GM21528 (cell line): ENCODE measurements around the gene DOK5.

ENCODE experiments used
- ATAC-seq: cut with Tn5 transposase; IDR thresholded peaks from one replicate; pipeline ENCODE4 v1.9.1; 2021; ENCODE audit warnings: mild to moderate bottlenecking, moderate library complexity; ENCODE audit not compliant: unreplicated experiment, low FRiP score

DOK5 gene

DNA sequence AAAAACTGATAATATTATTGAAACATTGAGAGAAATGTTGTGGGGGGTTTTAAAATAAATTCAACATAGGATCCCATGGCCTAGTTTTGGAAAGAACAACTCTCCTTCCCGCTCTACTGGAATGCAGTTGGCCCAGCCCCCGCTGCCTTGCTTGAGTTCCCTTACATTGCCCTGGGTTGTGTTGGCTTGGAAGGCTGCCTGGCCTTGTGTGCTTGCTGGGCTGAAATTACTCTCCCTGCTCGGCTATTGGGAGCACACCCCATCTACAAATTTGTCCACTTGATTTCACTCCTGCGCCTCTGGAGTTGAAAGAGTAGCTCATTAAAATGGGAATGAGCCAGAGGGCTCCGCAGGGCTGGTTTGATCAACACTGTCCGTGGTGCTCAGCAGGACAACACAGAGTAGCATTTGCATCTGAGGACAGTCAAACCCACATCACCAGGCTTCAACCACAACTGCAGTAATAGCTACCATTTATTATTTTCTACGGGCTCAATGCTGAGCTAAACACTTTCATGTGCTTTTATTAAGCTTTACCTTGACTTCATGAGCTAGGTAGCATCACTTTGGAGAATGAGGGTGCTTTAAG, 35.2 kb downstream of the DOK5 start:
- no peak for ATAC-seq

- ATAC-seq = no peak
Observed at GRCh38 chr20:54512694-54513093, 37.3 kb downstream of the DOK5 start.

DNA sequence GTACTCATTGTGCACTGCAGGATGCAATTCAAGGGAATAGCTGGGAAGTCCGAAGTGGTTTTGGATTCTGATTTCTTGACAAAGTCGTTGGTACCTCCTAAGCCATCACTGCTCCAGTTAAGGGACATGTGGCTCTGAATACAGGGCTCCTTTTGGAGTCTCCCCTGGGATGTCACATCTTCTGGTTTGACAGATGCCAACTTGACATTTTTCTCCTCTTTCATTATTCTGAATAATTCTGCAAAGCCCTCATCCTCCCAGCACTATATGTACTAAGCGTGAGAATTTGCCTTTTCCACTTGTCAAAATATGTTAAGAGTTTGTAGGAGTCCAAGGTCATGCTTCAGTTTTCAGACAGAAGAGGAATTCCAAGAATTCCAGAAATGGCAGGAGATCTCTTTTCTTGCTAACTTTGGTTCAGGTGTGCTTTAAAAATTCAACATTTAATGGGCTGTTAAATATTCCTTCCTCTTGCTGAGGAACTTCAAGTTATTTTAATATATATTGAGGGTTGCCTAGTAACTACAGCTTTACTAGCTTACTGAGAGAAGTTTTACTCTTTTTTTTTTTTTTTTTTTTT, 38.7 kb downstream of the DOK5 start:
- no peak for ATAC-seq

DNA sequence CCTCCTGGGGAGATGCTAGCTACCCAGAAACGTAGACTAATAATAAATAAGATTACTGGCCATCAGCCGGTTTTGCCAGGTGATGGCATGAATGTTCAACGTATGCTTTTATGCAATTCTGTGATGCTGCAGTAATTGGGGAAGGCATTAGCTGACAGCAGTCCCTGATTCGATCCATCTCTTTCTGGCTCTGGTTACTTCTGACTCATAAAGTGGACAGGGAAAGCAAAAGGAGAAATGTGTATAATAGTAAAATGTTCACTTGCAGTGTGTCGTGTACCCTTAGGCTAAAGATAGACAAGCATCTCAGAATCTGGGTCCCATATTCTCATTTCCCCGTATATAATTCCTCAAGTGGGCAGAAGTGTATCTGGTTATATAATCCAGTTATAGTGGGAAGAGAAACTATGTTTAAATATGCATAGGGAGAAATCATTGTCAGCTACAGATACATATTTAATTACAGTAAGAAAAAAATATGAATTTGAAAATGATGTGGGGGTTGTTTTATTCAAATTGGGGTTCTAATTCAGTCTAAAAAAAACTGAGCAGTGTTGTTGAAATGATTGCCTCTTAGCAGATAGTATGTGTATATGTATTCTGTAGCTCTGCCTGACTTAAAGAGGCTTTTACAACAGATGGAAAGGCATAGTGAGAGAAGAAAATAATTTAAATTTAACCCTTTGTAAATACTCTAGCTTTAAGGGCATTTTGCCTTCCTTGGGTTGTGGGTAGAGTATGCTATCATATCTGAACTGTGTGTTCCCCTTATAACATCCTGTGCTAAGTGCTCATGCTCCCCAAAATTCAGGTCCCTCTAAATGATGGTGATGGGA, 40.6 kb downstream of the DOK5 start:
- ATAC-seq = no peak

- ATAC-seq = no peak
Observed at GRCh38 chr20:54517241-54517975, 42.0 kb downstream of the DOK5 start.

- ATAC-seq = no peak
Observed at GRCh38 chr20:54524849-54525248, 49.5 kb downstream of the DOK5 start.

GRCh38 chr20:54525916-54526590, 50.7 kb downstream of the DOK5 start:
- no peak for ATAC-seq

GRCh38 chr20:54526801-54527200, 51.4 kb downstream of the DOK5 start:
- ATAC-seq = no peak

- no peak for ATAC-seq
Observed at GRCh38 chr20:54532573-54532972, 57.2 kb downstream of the DOK5 start.

GRCh38 chr20:54534101-54534500, 58.7 kb downstream of the DOK5 start:
- ATAC-seq = no peak

DNA sequence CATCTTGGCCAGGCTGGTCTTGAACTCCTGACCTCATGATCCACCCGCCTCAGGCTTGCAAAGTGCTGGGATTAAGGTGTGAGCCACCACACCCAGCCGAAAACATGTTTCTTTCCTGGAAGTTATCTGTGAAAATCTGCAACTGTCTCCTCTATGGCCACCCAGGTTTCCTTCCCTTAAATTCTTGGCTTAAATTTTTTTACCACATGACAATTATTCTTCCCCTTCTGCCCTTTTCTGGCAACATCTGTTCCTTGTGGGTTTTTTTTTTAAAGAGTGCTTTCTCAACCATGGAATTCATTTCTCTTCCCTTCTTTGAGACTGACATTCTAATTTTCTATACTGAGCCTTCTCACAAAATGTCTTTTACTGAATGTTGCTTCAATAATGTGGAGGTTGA, 59.6 kb downstream of the DOK5 start:
- no peak for ATAC-seq

DNA sequence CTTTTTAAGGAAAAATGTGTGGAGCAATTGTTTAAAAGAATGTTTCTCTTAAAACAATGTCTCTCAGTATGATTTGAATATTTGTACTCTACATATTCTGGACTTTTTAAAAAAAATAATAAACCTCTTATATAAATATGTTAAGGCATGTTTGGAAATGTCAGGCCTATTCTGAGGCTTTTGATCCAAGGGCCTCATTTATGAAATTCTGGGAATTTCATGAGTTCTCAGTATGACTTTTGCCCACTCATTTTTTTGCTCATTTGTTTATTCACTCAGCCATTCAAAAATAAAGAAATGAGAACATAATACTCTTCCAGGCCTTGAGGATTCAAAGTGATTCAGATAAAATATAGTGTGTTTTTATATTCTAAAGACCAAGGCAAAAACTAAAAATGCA, 60.4 kb downstream of the DOK5 start:
- no peak for ATAC-seq

GRCh38 chr20:54539521-54540046, 64.2 kb downstream of the DOK5 start:
- no peak for ATAC-seq

- ATAC-seq = no peak
Observed at GRCh38 chr20:54543369-54543768, 68.0 kb downstream of the DOK5 start.

DNA sequence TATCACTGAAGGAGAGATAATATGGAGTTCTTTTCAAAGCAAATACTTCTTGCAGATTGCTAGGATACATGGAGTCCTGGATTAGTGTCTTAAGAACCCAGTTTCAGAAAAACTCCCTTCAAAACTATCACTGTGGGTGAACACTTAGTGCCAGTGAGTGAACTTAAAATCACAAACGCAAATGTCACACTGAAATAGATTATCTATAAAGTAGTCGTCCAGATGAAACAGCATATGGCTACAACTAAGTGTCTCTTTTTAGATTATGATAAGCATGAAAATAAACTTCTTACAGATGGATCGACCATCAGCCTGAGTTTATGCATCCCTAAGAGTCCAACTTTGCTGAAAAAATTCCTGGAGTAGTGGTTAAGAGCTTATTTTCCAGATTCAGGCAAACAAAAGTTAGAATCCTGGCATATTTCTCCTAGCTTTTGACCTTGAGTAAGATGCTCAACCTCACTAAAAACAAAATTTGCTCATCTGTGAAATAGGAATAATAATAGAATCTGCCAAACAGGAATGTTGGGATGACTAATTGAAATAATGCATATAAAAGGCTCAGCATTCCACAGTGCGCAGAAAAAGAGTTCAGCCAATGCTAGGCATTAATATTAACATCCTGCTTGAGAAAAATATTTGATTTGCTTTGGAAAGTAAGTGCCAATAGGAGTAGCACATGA, 70.4 kb downstream of the DOK5 start:
- ATAC-seq = no peak

- ATAC-seq = no peak
Observed at GRCh38 chr20:54548849-54549248, 73.5 kb downstream of the DOK5 start.

GRCh38 chr20:54549658-54550326, 74.4 kb downstream of the DOK5 start:
- ATAC-seq = no peak

DNA sequence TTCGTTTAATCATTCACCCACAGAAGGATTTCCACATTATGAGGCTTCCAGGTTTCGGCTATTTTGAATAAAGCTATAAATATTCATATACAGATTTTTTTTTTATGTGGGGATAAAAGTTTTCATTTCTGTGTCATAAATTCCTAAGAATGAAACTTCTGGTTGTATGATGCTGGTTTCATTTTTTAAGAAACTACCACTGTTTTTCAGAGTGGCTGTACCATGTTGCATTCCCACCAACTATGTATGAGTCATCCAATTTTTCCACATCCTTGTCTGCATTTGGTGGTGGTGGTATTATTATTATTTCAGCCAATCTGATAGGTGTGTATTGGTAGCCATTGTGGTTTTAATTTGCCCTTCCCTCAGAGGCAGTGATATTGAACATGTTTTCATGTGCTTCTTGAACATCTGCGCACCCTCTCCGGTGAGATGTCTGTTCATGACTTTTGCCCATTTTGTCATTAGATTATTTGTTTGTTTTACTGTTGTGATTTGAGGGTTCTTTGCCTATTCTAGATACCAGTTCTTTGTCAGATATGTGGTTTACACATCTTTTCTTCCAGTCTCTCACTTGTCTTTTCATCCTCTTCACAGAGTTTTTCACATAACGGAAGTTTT, 75.5 kb downstream of the DOK5 start:
- no peak for ATAC-seq

GRCh38 chr20:54554006-54554405, 78.6 kb downstream of the DOK5 start:
- no peak for ATAC-seq
